ENCODE data around the gene CAD.

- TF ChIP-seq CTCF (IDR thresholded peaks at IDR 0.05) (no peak), POLR2A (IDR thresholded peaks at IDR 0.05) (no peak)
Observed at GRCh38 chr2:27256855-27257454, 39.8 kb downstream of the CAD start.

Data from lower leg skin (tissue), 3 donors.